IMR-90 (cell line): Measurements from ENCODE around the gene ASB3. TPM values are rescaled to one million over a fixed set of nuclear protein-coding genes. Genes with fewer than 3 reads are reported as not detected.
A peak's percentile ranks its signal among the peaks of the same experiment; 100 is the strongest.

Source experiments
- ATAC-seq: fragments of 200-7000 bp; cut with Tn5 transposase; 2 replicates; pipeline ENCODE4 v1.9.1; 2020; ENCODE audit warnings: low read depth, mild to moderate bottlenecking, moderate library complexity
- BruUV-seq: library from RNA; stranded (reverse); fragments of 400-500 nt; replicated peaks from 2 replicates; lab custom pipeline; 2021; lab: Mats Ljungman, UMichigan
- CTCF ChIA-PET: fragments of 300-600 bp; formaldehyde crosslinking; extraction: SDS; loops from one replicate; lab custom pipeline; 2021; ENCODE audit warnings: antibody characterized with exemption; lab: Yijun Ruan, JAX
- POLR2A ChIA-PET: fragments of 300-600 bp; sonication (Branson Sonifier 250); formaldehyde crosslinking; loops from one replicate; lab custom pipeline; 2022; ENCODE audit warnings: antibody characterized with exemption; ENCODE audit not compliant: unreplicated experiment; lab: Charles Lee
- DNase-seq: peaks from one replicate; pipeline ENCODE4 v3.0.0; 2013
- H2AFZ ChIP-seq: replicated peaks from 2 replicates; pipeline ENCODE3; 2013; ENCODE audit warnings: low read length, mild to moderate bottlenecking; ENCODE audit not compliant: poor library complexity
- H2AK5ac ChIP-seq: 2 replicates; pipeline ENCODE4 v1.6.1; 2013; ENCODE audit warnings: low read depth, low read length, inconsistent platforms
- H2AK9ac ChIP-seq: replicated peaks from 2 replicates; pipeline ENCODE3; 2013; ENCODE audit warnings: mild to moderate bottlenecking, low read depth, low read length, moderate library complexity; ENCODE audit not compliant: poor library complexity
- H2BK120ac ChIP-seq: 2 replicates; pipeline ENCODE4 v1.6.1; 2013; ENCODE audit warnings: low read depth, low read length, inconsistent platforms
- H2BK15ac ChIP-seq: 3 replicates; pipeline ENCODE4 v1.6.1; 2013; ENCODE audit warnings: low read depth, low read length, inconsistent platforms
- H2BK20ac ChIP-seq: 2 replicates; pipeline ENCODE4 v1.6.1; 2013; ENCODE audit warnings: low read depth, mild to moderate bottlenecking, inconsistent platforms, low read length, moderate library complexity
- H2BK5ac ChIP-seq: 2 replicates; pipeline ENCODE4 v1.6.1; 2013; ENCODE audit warnings: mild to moderate bottlenecking, low read depth, low read length, inconsistent platforms; ENCODE audit not compliant: poor library complexity, severe bottlenecking
- H3K14ac ChIP-seq: replicated peaks from 2 replicates; pipeline ENCODE4 v1.6.1; 2013; ENCODE audit warnings: low read depth, low read length, inconsistent platforms
- H3K18ac ChIP-seq: 2 replicates; pipeline ENCODE4 v1.6.1; 2013; ENCODE audit warnings: low read depth, low read length, control low read depth
- H3K23ac ChIP-seq: 2 replicates; pipeline ENCODE4 v1.6.1; 2013; ENCODE audit warnings: low read depth, low read length, inconsistent platforms
- H3K27ac ChIP-seq: 2 replicates; pipeline ENCODE4 v1.5.1; 2013; ENCODE audit warnings: mild to moderate bottlenecking, control low read depth, low read length; ENCODE audit not compliant: insufficient read depth
- H3K27me3 ChIP-seq: 2 replicates; pipeline ENCODE4 v1.6.1; 2013; ENCODE audit warnings: low read length; ENCODE audit not compliant: control insufficient read depth, insufficient read depth
- H3K36me3 ChIP-seq: 2 replicates; pipeline ENCODE4 v1.6.1; 2013; ENCODE audit warnings: low read length, mixed read lengths; ENCODE audit not compliant: control insufficient read depth, insufficient read depth
- H3K4ac ChIP-seq: 2 replicates; pipeline ENCODE4 v1.6.1; 2013; ENCODE audit warnings: low read depth, low read length, inconsistent platforms
- H3K4me1 ChIP-seq: 2 replicates; pipeline ENCODE4 v1.6.1; 2013; ENCODE audit warnings: low read length, mixed read lengths; ENCODE audit not compliant: control insufficient read depth, insufficient read depth
- H3K4me2 ChIP-seq: 2 replicates; pipeline ENCODE4 v1.6.1; 2013; ENCODE audit warnings: low read depth, mild to moderate bottlenecking, control low read depth, low read length, moderate library complexity
- H3K4me3 ChIP-seq: 2 replicates; pipeline ENCODE4 v1.5.1; 2013; ENCODE audit warnings: low read depth, mild to moderate bottlenecking, control low read depth, low read length, moderate library complexity; ENCODE audit not compliant: insufficient read depth
- H3K56ac ChIP-seq: 2 replicates; pipeline ENCODE4 v1.6.1; 2013; ENCODE audit warnings: low read length, inconsistent platforms; ENCODE audit not compliant: insufficient read depth; ENCODE audit errors: extremely low read depth
- H3K79me1 ChIP-seq, 2 experiments: 2 replicates each; pipeline ENCODE4 v1.6.1; 2013; ENCODE audit warnings: low read length in 2 of 2, inconsistent platforms in 1 of 2, low read depth in 1 of 2
- H3K9ac ChIP-seq: 2 replicates; pipeline ENCODE4 v1.6.1; 2013; ENCODE audit warnings: low read depth, low read length, control low read depth
- H3K9me1 ChIP-seq: 2 replicates; pipeline ENCODE4 v1.6.1; 2013; ENCODE audit warnings: low read length, inconsistent platforms; ENCODE audit not compliant: insufficient read depth
- H3K9me3 ChIP-seq: 2 replicates; pipeline ENCODE4 v1.6.1; 2013; ENCODE audit warnings: low read length; ENCODE audit not compliant: control insufficient read depth, insufficient read depth
- H4K20me1 ChIP-seq: 2 replicates; pipeline ENCODE4 v1.6.1; 2013; ENCODE audit warnings: low read length, inconsistent platforms; ENCODE audit not compliant: insufficient read depth
- H4K5ac ChIP-seq: 2 replicates; pipeline ENCODE4 v1.6.1; 2013; ENCODE audit warnings: mild to moderate bottlenecking, low read depth, low read length, control low read depth
- H4K8ac ChIP-seq, 2 experiments: 2 replicates each; pipeline ENCODE4 v1.6.1; 2013; ENCODE audit warnings: low read depth in 2 of 2, low read length in 2 of 2, control low read depth in 1 of 2, inconsistent platforms in 1 of 2
- H4K91ac ChIP-seq: 2 replicates; pipeline ENCODE4 v1.6.1; 2013; ENCODE audit warnings: low read depth, low read length, inconsistent platforms; ENCODE audit not compliant: insufficient read depth
- BHLHE40 ChIP-seq: fragments of 150-350 bp; IDR thresholded peaks from 2 replicates; pipeline ENCODE4 v1.6.1; 2016; ENCODE audit warnings: mild to moderate bottlenecking, low read depth, low read length
- RFX5 ChIP-seq: IDR thresholded peaks from 2 replicates; pipeline ENCODE4 v1.8.0; 2012; ENCODE audit warnings: low read depth, mild to moderate bottlenecking, low read length, moderate library complexity
- WGBS, 2 experiments: methylation state at CpG; one replicate each; pipeline versions ENCODE4 v1.1.5 to v1.1.7; 2013; ENCODE audit warnings: missing lambda C conversion rate in 2 of 2; ENCODE audit not compliant: insufficient read length in 1 of 2; ENCODE audit errors: extremely low coverage in 2 of 2; 5-methylcytosine and 5-hydroxymethylcytosine counted together
- dilution Hi-C: fragments of 300-500 bp; cut with HindIII; formaldehyde crosslinking; loops from one replicate; pipeline ENCODE4 v1.14.3; 2018; ENCODE audit warnings: low sequenced_read_pairs; ENCODE audit not compliant: unreplicated experiment
- in situ Hi-C: fragments of 300-500 bp; cut with MboI; formaldehyde crosslinking; loops from 3 replicates; pipeline ENCODE4 v1.14.3; 2019; ENCODE audit warnings: low sequenced_read_pairs, inconsistent platforms, mixed read lengths
- intact Hi-C: fragments of 100-400 bp; cut with micrococcal nuclease; formaldehyde crosslinking; loops from 2 replicates; pipeline ENCODE4 v1.10.0; 2022
- polyA plus RNA-seq, 3 experiments: library from polyadenylated mRNA; depleted of rRNA; stranded (reverse); fragments of >200 nt; gene quantifications; 2 replicates each; pipeline ENCODE4 v1.2.3, GENCODE V29; 2012; ENCODE audit warnings: low replicate concordance in 1 of 3
- total RNA-seq: library from RNA; depleted of rRNA; stranded (reverse); fragments of >200 nt; gene quantifications from 2 replicates; pipeline ENCODE4 v1.2.3, GENCODE V29; 2012

Gene ASB3
- total and polyA plus RNA-seq, 2 of the 4 experiments (the other 2 are of a cell fraction): 19.2 to 36.2 TPM

DNA sequence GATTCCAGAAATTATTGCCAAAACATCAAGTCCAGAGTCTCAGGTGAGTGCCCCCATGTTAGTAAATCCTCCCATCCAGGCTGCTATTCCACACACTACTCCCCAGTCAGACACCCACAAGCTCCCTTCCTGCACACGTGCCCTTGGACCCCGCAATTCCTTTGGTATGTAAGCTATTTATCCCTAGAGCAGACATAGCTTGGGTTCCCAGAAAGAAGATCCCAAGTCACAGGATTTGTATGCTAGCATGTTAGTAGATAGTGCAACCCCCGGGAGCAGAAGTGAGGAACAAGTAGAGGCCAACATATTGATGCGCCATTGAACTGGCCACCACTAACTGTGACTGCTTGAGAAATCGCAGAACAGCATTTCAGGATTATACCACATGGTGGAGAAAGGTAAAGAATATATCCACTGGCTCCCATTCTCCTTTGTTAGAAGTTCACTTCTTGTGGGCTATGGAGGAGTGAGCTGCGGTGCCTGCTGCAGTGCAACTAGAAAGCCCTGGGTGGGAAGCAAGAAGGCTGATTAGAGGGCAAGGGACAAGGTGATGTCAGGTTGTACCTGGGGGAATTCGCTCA, 156.6 kb downstream of the ASB3 start:
- DNase-seq: peak; percentile 13
- ChIA-PET CTCF (no interaction called here), POLR2A (no interaction called here)
- TF ChIP-seq RFX5: no peak
- peak; percentile 45; the same call in 1 of the 2 replicates for TF ChIP-seq BHLHE40
- no peak overlapping the region for H3K4me3 ChIP-seq
- dilution Hi-C loops (no loop called here), in situ Hi-C loops (no loop called here), intact Hi-C loops (no loop called here)
- ATAC-seq: peak; percentile 80
- H3K14ac ChIP-seq: no peak overlapping the region
- WGBS, 2 experiments: 83% methylated on average over 1 of the region's 7 CpGs; no CpG with 5 or more reads in 1 of the 2 experiments
- H4K8ac ChIP-seq: no peak overlapping the region
- H3K36me3 ChIP-seq: no peaks in the 10 kb centered on the region
- no peak overlapping the region for H2BK120ac ChIP-seq
- no peak overlapping the region for H2AFZ ChIP-seq
- H3K9me1 ChIP-seq: no peaks in the 10 kb centered on the region; the same call in 1 of the 2 replicates
- no peak overlapping the region for H3K4ac ChIP-seq
- H3K79me1 ChIP-seq: no peaks in the 10 kb centered on the region
- no peak overlapping the region for H4K5ac ChIP-seq
- H3K9me3 ChIP-seq: no peaks in the 10 kb centered on the region
- no peaks in the 10 kb centered on the region for H3K27me3 ChIP-seq
- no peak overlapping the region for H3K56ac ChIP-seq
- H3K18ac ChIP-seq: no peak overlapping the region
- H2BK15ac ChIP-seq: no peak overlapping the region
- H3K4me2 ChIP-seq: no peak overlapping the region
- no peak overlapping the region for H3K23ac ChIP-seq
- H2BK5ac ChIP-seq: no peak overlapping the region
- H3K4me1 ChIP-seq: no peaks in the 10 kb centered on the region
- no peak overlapping the region for H2AK9ac ChIP-seq
- no peak overlapping the region for H2BK20ac ChIP-seq
- H3K9ac ChIP-seq: no peak overlapping the region
- no peak overlapping the region for H2AK5ac ChIP-seq
- H3K27ac ChIP-seq: no peak overlapping the region
- no TSS peak for BruUV-seq
- H4K91ac ChIP-seq: no peak overlapping the region
- H4K20me1 ChIP-seq: no peaks in the 10 kb centered on the region
